NCI-H748 treated with DMSO at 0.1 percent for 48 hours (cell line): ENCODE results near the gene OR52A5.
"Not testable (repeated sequence)": the region's sequence is repeated elsewhere in the genome, so short reads cannot be mapped to it uniquely, and the experiment has no call there.

Source experiments
- DNase-seq: peaks from one replicate; lab custom pipeline; 2025; lab: John Stamatoyannopoulos, UW

OR52A5 gene

DNA sequence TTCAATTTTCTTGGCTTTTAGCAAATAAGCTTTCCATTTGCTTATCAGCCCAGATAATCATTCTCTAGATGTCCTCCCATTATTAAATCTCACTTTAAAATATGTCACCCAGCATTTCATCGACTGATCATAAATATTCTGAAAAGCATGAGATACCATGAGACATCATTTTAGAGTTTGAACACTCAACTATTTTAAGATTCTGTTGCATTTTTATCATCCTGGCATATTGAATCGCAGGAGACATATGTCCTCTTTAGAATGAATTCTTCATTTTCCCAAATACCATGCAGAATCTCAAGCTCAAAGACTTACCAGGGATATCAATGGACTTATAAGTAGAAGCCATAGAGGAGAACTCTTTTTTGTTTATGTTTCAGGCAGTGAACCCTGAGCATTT lies at the start of gene OR52A5:
Gene OR52A5, minus strand, starts transcription at position 361 of the 400 bp plus-strand sequence. CDS start 5,714 bp downstream, outside the sequence.
- no peak for DNase-seq

DNA sequence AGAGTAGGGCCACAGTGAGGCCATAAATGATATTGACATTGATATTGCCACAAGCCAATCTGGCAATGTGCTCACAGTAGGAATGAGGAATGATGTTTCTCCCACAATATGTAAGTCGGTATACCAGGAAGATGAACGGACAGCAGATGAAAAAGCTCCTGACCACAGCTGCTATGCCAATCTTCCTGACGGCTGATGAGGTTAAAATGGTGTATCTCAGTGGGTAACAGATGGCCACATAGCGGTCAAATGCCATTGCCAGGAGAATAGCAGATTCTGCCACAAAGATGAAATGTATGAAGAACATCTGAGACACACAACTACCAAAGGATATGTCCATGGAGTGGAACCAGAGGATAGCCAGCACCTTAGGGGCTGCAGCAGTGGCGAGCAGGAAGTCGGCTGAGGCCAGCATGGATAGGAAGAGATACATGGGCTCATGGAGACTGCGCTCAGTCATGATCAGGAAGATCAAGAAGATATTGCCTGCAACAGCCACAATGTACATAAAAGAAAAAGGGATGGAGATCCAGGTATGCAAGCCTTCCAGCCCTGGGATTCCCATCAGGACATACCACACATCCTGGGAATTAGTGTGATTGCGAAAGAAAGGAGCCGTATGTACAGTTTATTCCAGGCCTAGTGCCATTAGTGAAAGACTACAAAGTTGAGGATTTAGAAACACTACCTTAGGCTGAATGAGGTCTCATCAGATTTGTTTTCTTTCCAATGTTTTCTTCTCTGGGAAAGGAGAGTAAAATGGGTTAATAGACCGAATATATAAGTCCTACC lies 40.1 kb upstream of the OR52A5 start:
- no peak for DNase-seq

DNA sequence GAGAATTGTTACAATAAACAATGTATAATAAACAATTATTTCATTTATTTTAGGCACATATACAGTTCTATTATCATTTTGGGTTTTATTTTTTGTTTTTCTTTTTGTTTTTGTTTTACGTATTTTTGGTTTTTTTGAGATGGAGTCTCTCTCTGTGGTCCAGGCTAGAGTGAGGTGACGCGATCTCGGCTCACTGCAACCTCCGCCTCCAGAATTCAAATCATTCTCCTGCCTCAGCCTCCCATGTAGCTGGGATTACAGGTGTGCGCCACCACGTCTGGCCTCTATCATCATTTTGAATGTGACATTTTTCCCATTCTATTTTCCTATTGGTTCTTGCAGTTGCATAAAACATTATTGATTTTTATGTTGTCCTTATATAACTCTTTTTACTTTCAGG lies 36.8 kb upstream of the OR52A5 start:
- DNase-seq: no peak

DNA sequence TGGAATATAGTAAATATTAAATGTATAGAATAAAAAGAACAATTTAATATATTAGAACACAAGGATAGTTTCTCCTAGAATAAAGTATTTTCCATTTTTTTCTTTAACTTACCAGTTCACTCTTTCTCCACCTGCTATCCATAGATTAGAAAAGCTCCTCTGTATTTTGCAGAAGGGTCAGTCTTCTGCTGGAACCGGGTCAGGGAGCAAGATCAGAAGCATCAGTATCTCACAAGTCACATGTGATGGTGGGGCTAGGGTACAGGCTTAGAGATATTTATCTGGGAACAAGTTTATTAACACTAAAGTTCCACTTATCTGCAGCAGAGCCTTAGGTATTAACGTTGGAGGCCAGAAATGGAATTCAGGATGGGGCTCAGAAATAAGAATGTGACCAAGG lies 33.7 kb upstream of the OR52A5 start:
- no peak for DNase-seq

DNA sequence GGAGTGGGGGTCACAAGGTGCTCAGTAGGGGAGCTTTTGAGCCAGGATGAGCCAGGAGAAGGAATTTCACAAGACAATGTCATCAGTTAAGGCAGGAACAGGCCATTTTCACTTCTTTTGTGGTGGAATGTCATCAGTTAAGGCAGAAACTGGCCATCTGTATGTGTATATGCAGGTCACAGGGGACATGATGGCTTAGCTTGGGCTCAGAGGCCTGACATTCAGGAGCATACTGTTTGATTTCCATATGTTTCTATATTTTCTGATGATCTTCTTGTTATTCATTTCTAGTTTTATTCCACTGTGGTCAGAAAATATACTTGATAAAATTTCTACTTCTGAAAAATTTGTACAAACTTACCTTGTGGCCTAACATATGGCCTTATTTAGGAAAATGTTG lies 27.7 kb upstream of the OR52A5 start:
- not testable (repeated sequence) for DNase-seq

DNA sequence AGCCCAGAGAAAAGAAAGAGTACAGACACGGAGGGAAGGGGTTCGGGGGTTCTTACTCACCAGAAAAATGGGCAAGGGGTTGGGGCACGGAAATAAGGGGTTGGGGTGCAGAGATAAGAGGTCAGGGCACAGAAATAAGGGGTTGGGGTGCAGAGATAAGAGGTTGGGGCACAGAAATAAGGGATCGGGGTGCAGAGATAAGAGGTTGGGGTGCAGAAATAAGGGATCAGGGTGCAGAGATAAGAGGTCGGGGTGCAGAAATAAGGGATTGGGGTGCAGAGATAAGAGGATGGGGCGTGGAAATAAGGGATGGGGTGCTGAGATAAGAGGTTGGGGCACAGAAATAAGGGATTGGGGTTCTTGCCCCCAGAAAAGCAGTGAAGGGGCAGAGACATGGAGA lies 26.7 kb upstream of the OR52A5 start:
- DNase-seq: not testable (repeated sequence)

DNA sequence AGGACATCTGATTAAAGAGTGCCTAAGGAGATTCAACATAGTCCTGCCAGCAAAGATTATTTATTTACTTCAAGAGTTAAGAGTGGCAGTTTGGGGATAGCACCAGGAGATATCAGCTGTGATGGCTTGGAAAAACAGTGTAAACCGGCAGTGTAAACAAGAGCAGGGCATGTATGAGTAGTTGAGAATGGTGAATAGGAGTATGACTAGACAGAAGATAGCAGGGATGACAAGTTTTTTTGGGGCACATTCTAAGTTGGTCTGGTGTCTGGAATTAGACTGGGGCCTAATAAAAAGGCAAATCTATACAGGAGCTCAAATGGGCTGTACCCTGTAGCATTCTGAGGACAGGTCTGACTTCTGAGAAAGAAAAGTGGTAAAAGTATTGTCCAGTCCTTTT lies 22.9 kb upstream of the OR52A5 start:
- not testable (repeated sequence) for DNase-seq

DNA sequence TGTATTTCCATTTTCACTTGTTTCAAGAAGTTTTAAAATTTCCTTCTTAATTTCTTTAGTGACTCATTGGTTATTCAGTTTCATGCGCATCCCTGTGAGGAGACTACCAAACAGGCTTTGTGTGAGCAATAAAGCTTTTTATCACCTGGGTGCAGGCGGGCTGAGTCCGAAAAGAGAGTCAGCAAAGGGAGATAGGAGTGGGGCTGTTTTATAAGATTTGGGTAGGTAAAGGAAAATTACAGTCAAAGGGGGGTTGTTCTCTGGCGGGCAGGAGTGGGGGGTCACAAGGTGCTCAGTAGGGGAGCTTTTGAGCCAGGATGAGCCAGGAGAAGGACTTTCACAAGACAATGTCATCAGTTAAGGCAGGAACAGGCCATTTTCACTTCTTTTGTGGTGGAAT lies 22.1 kb upstream of the OR52A5 start:
- DNase-seq: not testable (repeated sequence)

DNA sequence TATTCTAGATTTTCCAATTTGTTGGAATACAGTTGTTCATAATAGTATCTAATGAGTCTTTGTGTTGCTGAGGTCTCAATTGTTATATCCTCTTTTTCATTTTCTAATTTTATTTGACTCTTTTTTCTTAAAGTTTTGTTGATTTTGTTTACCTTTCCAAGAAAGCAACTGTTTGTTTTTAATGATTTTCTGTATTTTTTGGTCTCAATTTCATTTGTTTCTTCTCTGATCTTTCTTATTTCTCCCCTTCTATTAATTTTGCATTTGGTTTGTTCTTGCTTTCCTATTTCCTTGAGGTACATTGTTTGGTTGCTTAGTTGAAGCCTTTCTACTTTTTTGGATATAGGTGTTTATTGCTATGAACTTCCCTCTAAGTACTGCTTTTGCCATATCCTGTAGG lies 21.6 kb upstream of the OR52A5 start:
- DNase-seq: no peak

DNA sequence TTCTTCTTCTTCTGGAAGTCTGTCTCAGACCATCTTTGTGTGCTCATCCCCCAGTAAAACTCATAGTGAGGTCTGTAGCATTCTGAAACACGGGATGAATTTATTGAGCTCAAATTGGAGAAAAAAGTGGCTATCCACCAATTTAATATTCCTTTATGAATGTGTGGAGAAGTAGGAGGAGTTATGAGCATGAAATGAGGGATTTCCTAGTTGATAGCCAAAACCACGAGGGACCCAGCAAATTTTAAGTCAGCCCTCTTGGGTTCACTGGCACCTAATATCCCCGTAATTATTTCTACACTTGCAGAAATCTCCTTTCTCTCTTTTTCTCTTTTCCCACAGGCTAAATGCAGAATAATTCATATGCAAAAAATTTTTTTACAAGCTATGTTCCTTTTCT lies 16.5 kb upstream of the OR52A5 start, which contains the start of gene OR52A1:
Gene OR52A1, minus strand, starts transcription at position 101 of the 400 bp plus-strand sequence. CDS start 2,388 bp downstream, outside the sequence.
- no peak for DNase-seq

DNA sequence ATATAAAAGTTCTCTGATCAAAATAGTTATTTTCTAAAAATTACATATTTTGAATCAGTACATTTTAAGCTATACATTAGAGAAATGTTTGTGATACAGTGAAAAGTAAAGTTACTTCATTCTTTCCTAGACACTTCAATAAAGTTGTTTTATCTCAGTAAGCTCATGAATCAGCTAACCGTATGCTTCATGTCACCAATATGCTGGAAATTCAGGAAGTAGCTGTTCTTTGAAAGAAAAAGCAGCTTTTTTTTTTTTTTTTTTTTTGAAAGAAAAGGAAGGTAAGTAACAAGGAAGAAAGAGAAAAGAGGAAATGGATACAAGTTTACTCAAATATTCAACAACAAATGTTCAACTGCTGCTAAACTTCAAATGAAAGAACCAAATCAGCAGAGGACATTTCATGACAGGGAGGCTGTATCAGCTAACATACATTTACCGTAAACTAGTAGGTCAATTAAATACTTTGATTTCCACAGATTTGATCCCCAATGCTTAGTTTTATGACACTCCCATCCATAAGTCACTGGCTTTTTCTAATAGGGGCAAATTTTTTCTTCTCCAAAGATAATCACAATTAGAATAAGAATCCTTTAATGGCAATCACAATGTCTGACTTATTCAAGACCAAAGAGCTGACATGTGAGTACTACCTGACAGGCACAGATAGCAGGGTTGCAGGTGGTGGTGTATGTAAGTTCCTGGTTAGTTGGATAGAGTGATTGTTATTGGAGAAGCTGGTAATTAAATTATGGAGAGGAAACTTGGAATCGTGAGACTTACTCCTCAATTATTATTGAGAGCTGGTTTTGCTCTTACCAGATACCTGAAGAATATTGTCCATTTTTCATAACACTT lies 15.6 kb upstream of the OR52A5 start:
- DNase-seq: no peak

DNA sequence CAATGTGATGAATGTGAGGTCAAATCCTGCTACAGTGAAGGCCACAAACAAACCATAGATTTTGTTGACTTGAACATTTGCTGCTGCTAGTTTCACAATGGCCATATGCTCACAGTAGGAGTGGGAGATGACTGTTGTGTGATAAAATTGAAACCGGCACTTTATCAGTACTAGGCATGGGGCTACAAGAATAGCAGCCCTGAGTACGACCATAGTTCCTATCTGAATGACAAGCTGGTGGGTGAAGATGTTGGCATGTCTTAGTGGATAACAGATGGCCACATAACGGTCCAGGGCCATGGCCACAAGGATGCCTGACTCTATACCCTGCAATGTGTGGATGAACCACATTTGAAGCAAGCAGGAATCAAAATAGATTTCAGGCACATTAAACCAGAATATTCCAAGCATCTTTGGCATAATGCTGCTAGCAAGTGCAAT lies 13.6 kb upstream of the OR52A5 start:
- DNase-seq: no peak

DNA sequence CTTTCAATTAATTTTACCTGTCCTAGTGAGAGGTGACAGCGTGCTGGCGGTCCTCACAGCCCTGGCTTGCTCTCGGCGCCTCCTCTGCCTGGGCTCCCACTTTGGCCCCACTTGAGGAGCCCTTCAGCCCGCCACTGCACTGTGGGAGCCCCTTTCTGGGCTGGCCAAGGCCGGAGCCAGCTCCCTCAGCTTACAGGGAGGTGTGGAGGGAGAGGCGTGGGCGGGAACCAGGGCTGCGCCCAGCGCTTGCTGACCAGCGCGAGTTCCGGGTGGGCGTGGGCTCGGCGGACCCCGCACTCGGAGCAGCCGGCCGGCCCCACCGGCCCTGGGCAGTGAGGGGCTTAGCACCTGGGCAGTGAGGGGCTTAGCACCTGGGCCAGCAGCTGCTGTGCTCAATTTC lies 6.0 kb upstream of the OR52A5 start:
- DNase-seq: not testable (repeated sequence)

DNA sequence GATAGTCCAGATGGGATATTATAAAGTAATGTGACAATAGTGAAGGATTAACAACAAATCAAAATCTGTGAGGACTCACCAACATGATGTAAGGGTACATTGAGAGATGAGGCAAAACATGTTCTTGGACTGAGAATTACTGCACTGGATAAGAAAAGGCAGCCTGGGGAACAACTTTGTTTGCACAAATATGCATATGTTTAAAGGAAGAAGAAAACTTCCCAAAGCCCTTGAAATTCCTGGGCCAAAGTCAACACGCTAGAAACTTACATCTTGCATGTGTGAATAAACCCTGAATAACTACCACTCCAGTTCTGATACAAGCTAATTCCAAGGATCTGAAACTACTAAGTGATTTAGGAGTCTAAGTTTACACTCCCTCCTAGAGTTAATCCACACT lies 1.1 kb downstream of the OR52A5 start:
- no peak for DNase-seq

DNA sequence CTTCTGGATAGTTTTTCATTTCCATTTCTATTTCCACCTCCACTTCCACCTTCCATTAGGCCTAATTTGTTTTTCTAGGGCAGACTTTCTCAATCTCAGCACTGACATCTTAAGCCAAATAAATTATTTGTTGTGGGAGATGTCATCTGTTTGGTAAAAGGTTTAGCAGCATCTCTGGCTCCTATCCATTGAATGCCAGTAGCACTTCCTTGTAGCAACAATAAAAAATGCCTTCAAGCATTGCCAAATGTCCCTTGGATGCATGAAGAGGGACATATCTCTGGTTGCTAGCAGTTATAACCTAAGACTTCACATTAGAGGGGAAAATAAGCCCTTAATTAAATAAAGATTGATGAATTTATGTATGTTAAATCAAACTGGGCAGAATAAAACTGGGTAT lies 1.9 kb downstream of the OR52A5 start:
- DNase-seq: no peak

DNA sequence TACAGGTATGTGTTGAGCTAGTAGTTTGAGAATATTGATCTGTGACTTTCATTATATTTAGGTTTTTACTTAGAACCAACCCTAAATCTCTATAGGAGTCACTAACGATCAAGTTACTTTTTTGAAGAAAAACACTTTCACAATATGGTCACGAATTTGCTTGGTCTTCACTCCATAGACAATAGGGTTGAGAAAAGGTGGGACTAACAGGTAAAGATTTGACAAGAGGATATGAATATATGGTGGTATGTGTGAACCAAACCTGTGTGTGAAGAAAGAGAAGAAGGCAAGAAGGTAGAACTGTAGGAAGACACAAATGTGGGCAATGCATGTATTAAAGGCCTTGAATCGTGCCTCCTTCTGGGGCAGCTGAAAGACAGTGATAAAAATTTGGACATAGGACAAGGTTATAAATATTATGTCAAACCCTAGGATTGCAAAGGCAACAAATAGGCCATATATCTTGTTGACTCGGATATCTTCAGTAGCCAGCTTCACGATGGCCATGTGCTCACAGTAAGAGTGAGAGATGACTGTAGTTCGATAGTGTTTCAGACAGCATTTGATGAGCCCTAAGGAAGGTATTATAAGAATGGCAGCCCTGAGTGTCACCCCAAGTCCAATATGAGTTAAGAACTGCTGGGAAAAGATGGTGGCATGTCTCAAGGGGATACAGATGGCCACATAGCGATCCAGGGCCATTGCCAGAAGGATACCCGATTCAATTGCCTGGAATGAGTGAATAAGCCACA lies 6.4 kb downstream of the OR52A5 start:
- DNase-seq: no peak

DNA sequence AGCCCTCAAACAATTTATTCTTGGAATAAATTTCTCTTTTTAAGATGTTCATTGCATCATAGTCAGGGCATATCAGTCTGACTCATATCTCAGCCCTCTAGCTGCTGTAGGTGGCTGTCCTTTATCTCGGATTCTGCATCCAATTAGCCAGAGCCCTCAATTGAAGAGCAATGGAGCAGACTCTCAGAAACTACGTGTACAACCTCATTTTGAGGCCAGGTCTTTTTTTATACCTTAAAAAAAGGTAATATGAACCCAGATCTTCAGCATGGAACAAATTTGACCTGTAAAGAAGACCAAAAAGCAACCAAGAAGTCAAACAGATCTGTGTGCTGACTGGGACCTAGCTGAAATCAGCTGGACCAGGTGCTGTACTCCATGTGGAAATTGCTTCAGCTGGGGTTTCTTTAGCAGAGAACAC lies 8.7 kb downstream of the OR52A5 start:
- DNase-seq: no peak

DNA sequence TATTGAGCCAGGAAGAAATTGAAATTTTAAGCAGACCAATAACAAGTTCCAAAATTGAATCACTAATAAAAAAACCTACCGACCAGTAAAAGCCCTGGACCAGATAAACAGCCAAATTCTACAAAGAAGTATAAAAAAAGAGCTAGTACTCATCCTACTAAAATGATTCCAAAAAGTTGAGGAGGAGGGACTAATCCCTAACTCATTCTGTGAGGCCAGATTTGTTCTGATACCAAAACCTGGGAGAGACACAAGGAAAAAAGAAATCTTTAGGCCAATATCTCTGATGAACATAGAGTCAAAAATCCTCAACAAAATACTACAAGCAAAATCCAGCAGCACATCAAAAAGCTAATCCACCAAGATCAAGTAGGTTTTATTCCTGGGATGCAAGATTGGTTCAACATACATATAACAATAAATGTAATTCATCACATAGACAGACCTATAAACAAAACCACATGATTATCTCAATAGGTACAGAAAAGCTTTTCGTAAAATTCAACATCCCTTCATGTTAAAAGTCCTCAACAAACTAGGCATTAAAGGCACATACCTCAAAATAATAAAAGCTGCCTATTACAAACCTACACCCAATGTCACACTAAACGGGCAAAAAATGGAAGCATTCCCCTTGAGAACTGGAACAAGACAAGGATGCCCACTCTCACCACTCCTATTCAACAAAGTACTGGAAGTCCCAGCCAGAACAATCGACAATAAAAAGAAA lies 13.1 kb downstream of the OR52A5 start:
- no peak for DNase-seq

DNA sequence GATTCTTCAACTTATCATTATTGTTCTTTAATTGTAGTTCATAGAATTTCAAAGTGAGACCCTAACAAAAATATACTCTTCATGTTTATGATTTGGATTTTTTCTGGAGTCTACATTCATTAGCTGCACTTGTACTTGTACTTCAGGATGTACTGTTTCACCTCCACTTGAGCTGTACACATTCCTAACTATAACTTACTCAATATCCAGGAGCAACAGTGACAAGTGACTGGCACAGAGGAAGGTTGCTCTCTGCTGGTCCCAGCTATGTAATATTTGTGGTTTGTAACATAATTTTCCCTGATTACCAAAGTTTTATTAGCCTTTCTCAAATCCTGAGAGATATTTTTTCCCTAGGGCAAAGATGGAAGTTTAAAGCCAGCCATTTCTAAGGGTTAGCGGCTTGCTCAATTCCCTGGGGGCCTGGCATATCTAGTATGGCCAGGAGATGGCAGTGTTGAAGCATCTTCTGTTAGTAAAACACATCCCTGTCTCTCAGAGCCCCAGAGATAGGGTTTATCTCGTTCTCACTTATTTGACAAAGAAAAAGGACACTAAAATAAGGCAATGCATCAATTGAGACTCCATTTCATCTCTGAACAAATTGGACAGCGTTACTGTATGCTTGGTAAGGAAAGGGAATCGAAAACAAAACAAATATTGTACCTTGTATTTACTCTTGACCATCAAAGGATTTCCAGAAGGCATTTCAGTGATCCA lies 14.2 kb downstream of the OR52A5 start:
- peak; percentile 54 for DNase-seq

DNA sequence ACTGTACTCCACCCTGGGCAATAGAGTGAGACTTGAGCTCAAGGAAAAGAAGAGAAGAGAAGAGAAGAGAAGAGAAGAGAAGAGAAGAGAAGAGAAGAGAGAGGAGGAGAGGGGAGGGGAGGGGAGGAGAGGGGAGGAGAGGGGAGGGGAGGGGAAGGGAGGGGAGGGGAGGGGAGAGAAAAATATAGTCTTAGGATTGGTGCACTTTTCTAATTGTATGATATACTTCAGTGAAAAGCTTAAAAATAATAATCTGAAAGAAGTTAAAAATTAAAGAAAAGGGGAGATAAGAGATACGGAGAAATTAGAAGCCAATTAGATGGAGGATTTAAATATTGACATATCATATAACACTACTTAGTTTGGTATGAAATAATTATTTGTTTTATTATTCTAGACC lies 19.3 kb downstream of the OR52A5 start:
- DNase-seq: no peak

DNA sequence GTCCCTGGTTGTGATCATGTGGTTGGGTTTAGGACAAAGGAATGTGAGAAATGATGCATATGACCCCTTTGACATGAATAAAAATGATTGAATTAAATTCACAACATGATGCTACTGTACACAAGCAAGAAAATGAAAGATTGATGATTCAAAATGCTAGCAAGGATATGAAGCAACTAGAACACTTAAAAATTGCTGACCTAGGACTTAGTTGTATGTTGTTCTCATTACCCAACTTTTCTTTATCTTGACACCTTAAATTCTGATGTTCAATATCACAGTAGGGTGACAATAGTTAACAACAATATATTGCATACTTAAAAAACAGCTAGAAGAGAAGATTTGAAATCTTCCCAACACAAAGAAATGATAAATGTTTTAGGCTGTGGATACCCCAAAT lies 20.6 kb downstream of the OR52A5 start:
- no peak for DNase-seq
